ENCODE data around the gene RABEPK. TPM values are rescaled to one million over a fixed set of nuclear protein-coding genes. Genes with fewer than 3 reads are reported as not detected.
"Not testable (repeated sequence)": the region's sequence is repeated elsewhere in the genome, so short reads cannot be mapped to it uniquely, and the experiment has no call there.

The RABEPK gene
- total RNA-seq, 1 experiment from 2014 or later, result 33.5 TPM

GRCh38 chr9:125195591-125195990 lies 4.8 kb upstream of the RABEPK start:
- DNase-seq (ENCODE audit: low read depth), result not testable (repeated sequence)

- no peak for DNase-seq (ENCODE audit: low read depth)
Measured at GRCh38 chr9:125202846-125203618, 2.7 kb downstream of the RABEPK start.

GRCh38 chr9:125204477-125204876 lies 4.1 kb downstream of the RABEPK start:
- no peak for DNase-seq (ENCODE audit: low read depth)

GRCh38 chr9:125214186-125214585 lies 13.8 kb downstream of the RABEPK start:
- DNase-seq (ENCODE audit: low read depth), result no peak

GRCh38 chr9:125218621-125219020 lies 18.3 kb downstream of the RABEPK start:
- DNase-seq (ENCODE audit: low read depth), result no peak

- DNase-seq (ENCODE audit: low read depth), result not testable (repeated sequence)
Measured at GRCh38 chr9:125224858-125225257, 24.5 kb downstream of the RABEPK start.

GRCh38 chr9:125227761-125228160 lies 27.4 kb downstream of the RABEPK start:
- no peak for DNase-seq (ENCODE audit: low read depth)

- DNase-seq (ENCODE audit: low read depth), result peak; percentile 87
Measured at GRCh38 chr9:125233678-125234077, 33.3 kb downstream of the RABEPK start.

GRCh38 chr9:125234099-125234498 lies 33.8 kb downstream of the RABEPK start:
- not testable (repeated sequence) for DNase-seq (ENCODE audit: low read depth)

- no peak for DNase-seq (ENCODE audit: low read depth)
Measured at GRCh38 chr9:125235804-125236519, 35.6 kb downstream of the RABEPK start.

GRCh38 chr9:125236520-125237159 lies 36.3 kb downstream of the RABEPK start:
- DNase-seq (ENCODE audit: low read depth), result not testable (repeated sequence)

GRCh38 chr9:125238127-125238914 lies 38.0 kb downstream of the RABEPK start:
- no peak for DNase-seq (ENCODE audit: low read depth)

- DNase-seq (ENCODE audit: low read depth), result no peak
Measured at GRCh38 chr9:125238915-125239446, 38.6 kb downstream of the RABEPK start.

GRCh38 chr9:125239631-125240597 lies 39.6 kb downstream of the RABEPK start:
- no peak for DNase-seq (ENCODE audit: low read depth)

GRCh38 chr9:125240649-125240999 lies 40.3 kb downstream of the RABEPK start:
- peak; percentile 28 for DNase-seq (ENCODE audit: low read depth)

- DNase-seq (ENCODE audit: low read depth), result peak; percentile 99
Measured at GRCh38 chr9:125241000-125241862, 40.9 kb downstream of the RABEPK start, which contains the start of gene HSPA5. HSPA5 (minus strand) TSS chr9:125241343; CDS start chr9:125241126, 217 bp downstream.

- DNase-seq (ENCODE audit: low read depth), result peak; percentile 41
Measured at GRCh38 chr9:125241863-125242739, 41.8 kb downstream of the RABEPK start.

GRCh38 chr9:125243792-125244260 lies 43.5 kb downstream of the RABEPK start:
- DNase-seq (ENCODE audit: low read depth), result no peak
